HG02623 (cell line): ENCODE results near the gene HES7.

Experiments used
- ATAC-seq: cut with Tn5 transposase; IDR thresholded peaks from one replicate; pipeline ENCODE4 v1.9.1; 2021; ENCODE audit warnings: moderate library complexity; ENCODE audit not compliant: unreplicated experiment

The HES7 gene

GRCh38 chr17:8155231-8155995 is 31.5 kb upstream of the HES7 start:
- ATAC-seq = no peak

GRCh38 chr17:8154608-8155155 is 30.8 kb upstream of the HES7 start:
- ATAC-seq = no peak

- ATAC-seq = no peak
Observed at GRCh38 chr17:8153957-8154607, 30.2 kb upstream of the HES7 start.

- no peak for ATAC-seq
Observed at GRCh38 chr17:8153525-8153956, 29.6 kb upstream of the HES7 start.

- ATAC-seq = no peak
Observed at GRCh38 chr17:8153031-8153451, 29.1 kb upstream of the HES7 start.

- no peak for ATAC-seq
Observed at GRCh38 chr17:8152112-8152775, 28.3 kb upstream of the HES7 start, which contains the start of gene PER1. TSS of gene PER1 (minus strand) at chr17:8152404. CDS start at chr17:8150706, 1,698 bp downstream.

GRCh38 chr17:8151641-8152111 is 27.8 kb upstream of the HES7 start:
- no peak for ATAC-seq

- no peak for ATAC-seq
Observed at GRCh38 chr17:8151120-8151640, 27.3 kb upstream of the HES7 start.

- no peak for ATAC-seq
Observed at GRCh38 chr17:8150194-8151119, 26.6 kb upstream of the HES7 start.

GRCh38 chr17:8149419-8150193 is 25.7 kb upstream of the HES7 start:
- ATAC-seq = no peak

- ATAC-seq = no peak
Observed at GRCh38 chr17:8148560-8148959, 24.7 kb upstream of the HES7 start.

- no peak for ATAC-seq
Observed at GRCh38 chr17:8147805-8148404, 24.0 kb upstream of the HES7 start.

GRCh38 chr17:8147141-8147804 is 23.4 kb upstream of the HES7 start:
- ATAC-seq = no peak

- ATAC-seq = no peak
Observed at GRCh38 chr17:8146381-8147140, 22.7 kb upstream of the HES7 start.

GRCh38 chr17:8145811-8146210 is 21.9 kb upstream of the HES7 start:
- ATAC-seq = no peak

GRCh38 chr17:8144401-8145231 is 20.7 kb upstream of the HES7 start:
- no peak for ATAC-seq
